Kidney capillary endothelial cell (primary cell): ENCODE results near the gene CASP6.
"Not testable (repeated sequence)": the region's sequence is repeated elsewhere in the genome, so short reads cannot be mapped to it uniquely, and the experiment has no call there.

Source experiments
- DNase-seq: peaks from one replicate; pipeline ENCODE4 v3.0.0-alpha.2; 2018; ENCODE audit warnings: low spot score

The CASP6 gene

DNA sequence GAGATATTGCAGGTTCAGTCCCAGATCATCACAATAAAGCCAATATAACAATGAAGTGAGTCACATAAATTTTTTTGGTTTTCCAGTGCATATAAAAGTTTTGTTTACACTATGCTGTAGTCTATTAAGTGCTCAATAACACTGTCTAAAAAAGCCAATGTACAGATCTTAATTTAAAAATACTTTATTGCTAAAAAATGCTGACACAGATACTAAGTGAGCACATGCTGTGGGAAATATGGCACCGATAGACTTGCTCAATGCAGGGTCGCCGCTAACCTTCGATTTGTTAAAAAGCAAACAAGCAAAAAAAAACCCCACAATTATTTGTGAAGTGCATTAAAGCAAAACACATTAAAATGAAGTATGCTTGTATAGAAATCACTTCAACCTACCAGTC, 16.4 kb upstream of the CASP6 start:
- no peak for DNase-seq

- no peak for DNase-seq
Measured at GRCh38 chr4:109718759-109719158, 15.5 kb upstream of the CASP6 start.

DNA sequence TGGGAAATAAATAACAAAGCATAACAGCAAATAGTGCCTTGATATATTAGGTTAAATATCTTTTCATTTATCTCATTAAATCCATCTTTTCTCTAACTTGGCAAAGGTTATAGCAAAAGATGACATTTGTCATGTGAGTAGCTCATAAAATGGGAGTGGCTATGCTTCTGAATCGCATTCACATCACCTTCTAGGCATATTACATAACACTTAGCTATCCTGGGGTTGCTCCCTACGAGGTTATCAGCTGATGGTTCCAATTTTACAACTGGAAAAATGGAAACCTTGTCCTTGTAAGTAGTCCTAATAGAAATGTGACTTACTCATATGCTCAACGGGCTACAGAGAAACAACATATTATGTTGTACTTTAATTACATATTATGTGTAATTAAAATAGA, 10.3 kb upstream of the CASP6 start:
- no peak for DNase-seq

- DNase-seq, result no peak
Measured at GRCh38 chr4:109708990-109709389, 5.7 kb upstream of the CASP6 start.

- no peak for DNase-seq
Measured at GRCh38 chr4:109708435-109708834, 5.2 kb upstream of the CASP6 start.

GRCh38 chr4:109703664-109704361, 568 bp upstream of the CASP6 start:
- DNase-seq, result peak; percentile 7

- peak; percentile 10 for DNase-seq
Measured at GRCh38 chr4:109701566-109702410, 1.5 kb downstream of the CASP6 start.

- DNase-seq, result no peak
Measured at GRCh38 chr4:109699553-109700225, 3.6 kb downstream of the CASP6 start.

DNA sequence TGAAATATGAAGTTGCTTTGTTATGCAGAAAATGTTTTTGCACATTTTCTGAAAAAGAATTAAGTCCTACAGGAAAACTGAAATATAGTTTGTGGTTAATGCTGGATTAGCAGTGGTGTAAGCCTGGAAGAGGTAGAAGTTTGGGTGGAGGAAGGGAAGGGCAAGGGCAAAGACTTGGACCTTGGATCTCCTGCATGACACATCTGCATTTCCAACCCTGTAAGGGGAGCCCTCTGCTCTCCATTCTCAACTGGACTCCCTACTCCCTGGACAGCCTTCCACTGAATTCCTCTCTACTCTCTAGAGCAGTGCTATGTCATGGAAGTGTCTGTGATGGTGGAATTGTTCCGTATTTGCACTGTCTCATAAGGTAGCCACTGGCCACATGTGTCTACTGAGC, 4.6 kb downstream of the CASP6 start:
- no peak for DNase-seq

DNA sequence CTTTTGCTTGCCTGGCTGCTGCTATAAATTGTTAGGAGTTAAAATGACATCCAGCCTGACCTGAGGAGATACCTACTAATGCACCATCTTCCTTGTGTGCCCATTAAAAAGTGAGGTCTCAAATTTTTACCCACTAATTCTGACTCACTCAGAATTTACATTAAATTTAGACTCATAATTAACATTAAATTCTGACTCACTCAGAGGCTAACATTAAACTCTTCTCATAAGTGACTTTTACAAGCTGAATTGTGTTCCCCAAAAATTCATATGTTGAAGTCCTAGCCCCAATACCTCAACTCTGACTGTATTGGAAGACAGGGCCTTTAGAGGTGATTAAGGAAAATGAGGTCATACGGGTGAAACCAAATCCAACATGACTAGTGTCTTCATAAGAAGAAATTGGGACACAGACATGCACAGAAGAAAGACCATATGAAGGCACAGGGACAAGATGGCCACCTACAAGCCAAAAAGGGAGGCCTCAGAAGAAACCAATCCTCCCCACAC, 11.8 kb downstream of the CASP6 start:
- no peak for DNase-seq

- no peak for DNase-seq
Measured at GRCh38 chr4:109690690-109691410, 12.4 kb downstream of the CASP6 start.

- DNase-seq, result no peak
Measured at GRCh38 chr4:109684727-109685126, 18.5 kb downstream of the CASP6 start.

DNA sequence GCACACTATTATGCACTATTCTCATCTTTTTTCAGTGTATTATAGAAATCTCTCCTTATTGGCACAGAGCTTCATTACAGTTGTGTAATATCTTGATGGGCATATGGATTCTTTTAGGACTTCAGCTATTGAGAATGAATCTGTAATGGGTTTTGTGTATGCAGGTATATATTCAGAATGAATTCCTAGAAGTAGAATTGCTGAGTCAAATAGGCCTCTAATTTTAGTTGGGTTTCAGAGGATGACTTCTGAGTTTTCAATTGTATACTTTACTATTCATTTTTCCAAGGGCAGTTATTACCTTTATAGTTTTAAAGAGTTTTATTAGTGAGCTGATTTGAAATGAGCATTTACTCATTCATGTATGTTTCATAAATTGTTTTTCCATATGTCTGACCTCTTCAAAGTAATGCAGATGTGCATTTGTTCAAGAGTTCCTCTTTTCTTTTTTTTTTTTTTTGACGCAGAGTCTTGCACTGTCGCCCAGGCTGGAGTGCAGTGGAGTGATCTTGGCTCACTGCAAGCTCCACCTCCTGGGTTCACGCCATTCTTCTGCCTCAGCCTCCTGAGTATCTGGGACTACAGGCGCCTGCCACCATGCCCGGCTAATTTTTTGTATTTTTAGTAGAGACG, 19.5 kb downstream of the CASP6 start:
- DNase-seq, result no peak

DNA sequence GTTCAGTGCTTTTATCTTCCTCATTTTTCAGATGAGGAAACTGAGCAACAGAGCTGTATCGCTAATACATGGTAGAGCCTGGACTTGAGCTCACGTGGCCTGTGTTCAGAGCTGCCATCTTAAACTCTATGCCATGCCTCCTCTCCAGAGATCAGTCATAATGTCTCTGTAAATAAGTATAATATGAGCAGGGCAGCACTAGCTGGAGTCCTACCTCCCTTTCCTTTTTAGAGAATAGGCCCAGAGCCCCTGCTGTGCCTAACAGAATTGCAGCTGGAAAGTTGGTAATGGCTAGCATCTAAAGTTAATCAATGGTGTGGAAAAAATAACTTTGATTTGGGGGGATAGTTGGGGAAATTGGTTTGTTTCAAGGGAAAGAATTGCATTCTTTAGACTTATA, 20.4 kb downstream of the CASP6 start:
- no peak for DNase-seq

DNA sequence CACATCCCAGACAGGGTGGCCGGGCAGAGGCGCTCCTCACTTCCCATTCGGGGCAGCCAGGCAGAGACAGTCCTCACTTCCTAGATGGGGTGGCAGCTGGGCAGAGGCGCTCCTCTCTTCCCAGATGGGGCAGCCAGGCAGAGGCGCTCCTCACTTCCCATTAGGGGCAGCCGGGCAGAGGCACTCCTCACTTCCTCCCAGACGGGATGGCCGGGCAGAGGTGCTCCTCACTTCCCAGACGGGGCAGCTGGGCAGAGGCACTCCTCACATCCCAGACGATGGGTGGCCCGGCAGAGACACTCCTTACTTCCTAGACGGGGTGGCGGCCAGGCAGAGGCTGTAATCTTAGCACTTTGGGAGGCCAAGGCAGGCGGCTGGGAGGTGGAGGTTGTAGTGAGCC, 24.3 kb downstream of the CASP6 start:
- not testable (repeated sequence) for DNase-seq

GRCh38 chr4:109678472-109678871, 24.8 kb downstream of the CASP6 start:
- DNase-seq, result not testable (repeated sequence)

- DNase-seq, result no peak
Measured at GRCh38 chr4:109676886-109677285, 26.4 kb downstream of the CASP6 start.

DNA sequence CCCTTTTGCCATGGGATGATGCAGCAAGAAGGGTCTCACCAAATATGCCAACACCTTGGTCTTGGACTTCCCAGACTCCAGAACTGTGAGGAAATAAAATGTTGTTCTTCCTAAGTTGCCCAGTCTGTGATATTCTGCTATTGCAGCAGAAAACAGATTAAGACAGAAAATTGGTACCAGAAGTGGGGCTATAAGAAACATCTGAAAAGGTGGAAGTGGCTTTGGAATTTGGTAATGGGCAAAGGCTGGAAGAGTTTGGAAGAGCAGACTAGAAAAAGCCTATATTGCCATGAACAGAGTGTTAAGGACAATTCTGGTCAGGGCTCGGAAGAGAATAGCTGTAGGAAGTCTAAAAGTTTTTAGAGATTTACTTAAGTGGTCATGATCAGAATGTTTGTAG, 27.4 kb downstream of the CASP6 start:
- DNase-seq, result no peak

- DNase-seq, result no peak
Measured at GRCh38 chr4:109675181-109675580, 28.1 kb downstream of the CASP6 start.

GRCh38 chr4:109673303-109673702, 29.9 kb downstream of the CASP6 start:
- DNase-seq, result no peak

- no peak for DNase-seq
Measured at GRCh38 chr4:109672169-109672930, 30.9 kb downstream of the CASP6 start.
